Stimulated activated CD4-positive, alpha-beta T cell treated with anti-CD3 and anti-CD28 coated beads, Interleukin-2, amount 100 ng/mL, for 48 hours (primary cell): ENCODE results near the gene SPINDOC.
A peak's percentile ranks its signal among the peaks of the same experiment; 100 is the strongest.

Experiments used
- DNase-seq, 2 donors: peaks; one replicate each; pipeline ENCODE4 v3.0.0-alpha.2; 2020

Gene SPINDOC

GRCh38 chr11:63834535-63835157 lies 21.4 kb downstream of the SPINDOC start:
- DNase-seq, result no peak

GRCh38 chr11:63835158-63835545 lies 21.9 kb downstream of the SPINDOC start:
- no peak for DNase-seq

GRCh38 chr11:63837027-63837688 lies 23.9 kb downstream of the SPINDOC start:
- DNase-seq, result peak; percentile 68 to 74

- no peak for DNase-seq
Measured at GRCh38 chr11:63837739-63838138, 24.5 kb downstream of the SPINDOC start.

- DNase-seq, result no peak
Measured at GRCh38 chr11:63838150-63838677, 25.0 kb downstream of the SPINDOC start.

- DNase-seq, result peak; percentile 100
Measured at GRCh38 chr11:63838678-63839507, 25.6 kb downstream of the SPINDOC start, which contains the start of gene MARK2. Gene MARK2, plus strand, starts transcription at chr11:63839110. Its CDS starts 397 bp downstream, at chr11:63839507.

GRCh38 chr11:63839508-63840355 lies 26.5 kb downstream of the SPINDOC start:
- peak in 1 of 2 donors; percentile 15 for DNase-seq

- no peak for DNase-seq
Measured at GRCh38 chr11:63840356-63841060, 27.3 kb downstream of the SPINDOC start.

GRCh38 chr11:63841554-63841953 lies 28.3 kb downstream of the SPINDOC start:
- DNase-seq, result no peak

- no peak for DNase-seq
Measured at GRCh38 chr11:63843041-63843440, 29.8 kb downstream of the SPINDOC start.

GRCh38 chr11:63844836-63845235 lies 31.6 kb downstream of the SPINDOC start:
- no peak for DNase-seq

- DNase-seq, result no peak
Measured at GRCh38 chr11:63845303-63845702, 32.0 kb downstream of the SPINDOC start.

- no peak for DNase-seq
Measured at GRCh38 chr11:63845911-63846310, 32.7 kb downstream of the SPINDOC start.

- DNase-seq, result no peak
Measured at GRCh38 chr11:63846897-63847296, 33.6 kb downstream of the SPINDOC start.

- DNase-seq, result no peak
Measured at GRCh38 chr11:63847363-63847762, 34.1 kb downstream of the SPINDOC start.

GRCh38 chr11:63849691-63850090 lies 36.4 kb downstream of the SPINDOC start:
- DNase-seq, result no peak

- DNase-seq, result no peak
Measured at GRCh38 chr11:63850920-63851319, 37.7 kb downstream of the SPINDOC start.

- DNase-seq, result no peak
Measured at GRCh38 chr11:63851364-63851763, 38.1 kb downstream of the SPINDOC start.

GRCh38 chr11:63853476-63853875 lies 40.2 kb downstream of the SPINDOC start:
- DNase-seq, result no peak

- no peak for DNase-seq
Measured at GRCh38 chr11:63854696-63855095, 41.4 kb downstream of the SPINDOC start.

- DNase-seq, result no peak
Measured at GRCh38 chr11:63855975-63856374, 42.7 kb downstream of the SPINDOC start.
